Suppressor macrophage treated with lipopolysaccharide for 1 hour (primary cell): ENCODE measurements around the gene OMG.
A peak's percentile ranks its signal among the peaks of the same experiment; 100 is the strongest.
"Not testable (repeated sequence)": the region's sequence is repeated elsewhere in the genome, so short reads cannot be mapped to it uniquely, and the experiment has no call there.

Experiments
- DNase-seq, 3 donors: peaks; one replicate each; pipeline ENCODE4 v3.0.0-alpha.2; 2020 to 2022

The OMG gene

DNA sequence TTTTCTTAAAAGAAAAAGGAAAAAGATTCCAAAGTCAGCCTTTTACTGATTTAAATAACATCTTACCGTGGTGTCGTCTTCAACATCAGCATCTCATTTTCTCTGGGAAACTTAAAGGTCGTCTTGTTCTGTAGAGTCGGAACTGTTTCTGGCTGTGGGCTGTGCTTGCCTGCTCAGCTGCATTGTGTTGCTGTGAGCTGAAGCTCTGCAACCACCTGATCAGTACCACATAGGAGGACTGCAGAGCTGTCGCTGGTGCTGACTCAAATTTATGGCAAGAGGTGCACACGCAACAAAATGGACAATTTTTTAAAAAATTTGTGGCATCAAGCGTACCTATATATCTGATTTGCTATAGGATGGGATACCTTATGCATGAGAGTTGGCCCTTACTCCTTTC lies at the start of gene OMG:
Gene OMG (minus strand): TSS at position 150 of the 400 bp plus-strand sequence. CDS start 908 bp downstream, outside the sequence.
- no peak for DNase-seq

DNA sequence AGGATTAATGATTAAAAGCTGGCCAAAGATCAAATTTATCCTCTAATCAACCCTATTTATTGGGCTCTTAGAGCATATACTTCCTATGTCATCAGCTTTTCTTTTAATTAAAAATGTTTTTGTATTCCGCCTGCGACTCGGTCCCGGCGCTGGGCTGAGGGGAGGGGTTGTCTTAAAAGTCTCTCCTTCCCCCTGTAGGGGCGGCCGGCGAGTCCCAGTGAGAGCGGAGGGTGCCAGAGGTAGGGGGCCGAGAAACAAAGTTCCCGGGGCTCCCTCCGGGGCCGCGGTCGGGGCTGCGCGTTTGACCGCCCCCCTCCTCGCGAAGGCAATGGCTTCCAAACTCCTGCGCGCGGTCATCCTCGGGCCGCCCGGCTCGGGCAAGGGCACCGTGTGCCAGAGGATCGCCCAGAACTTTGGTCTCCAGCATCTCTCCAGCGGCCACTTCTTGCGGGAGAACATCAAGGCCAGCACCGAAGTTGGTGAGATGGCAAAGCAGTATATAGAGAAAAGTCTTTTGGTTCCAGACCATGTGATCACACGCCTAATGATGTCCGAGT lies 48.2 kb upstream of the OMG start:
- DNase-seq = not testable (repeated sequence)

GRCh38 chr17:31339906-31340661 lies 43.0 kb upstream of the OMG start:
- DNase-seq = peak; percentile 8 to 51 (median 42)

DNA sequence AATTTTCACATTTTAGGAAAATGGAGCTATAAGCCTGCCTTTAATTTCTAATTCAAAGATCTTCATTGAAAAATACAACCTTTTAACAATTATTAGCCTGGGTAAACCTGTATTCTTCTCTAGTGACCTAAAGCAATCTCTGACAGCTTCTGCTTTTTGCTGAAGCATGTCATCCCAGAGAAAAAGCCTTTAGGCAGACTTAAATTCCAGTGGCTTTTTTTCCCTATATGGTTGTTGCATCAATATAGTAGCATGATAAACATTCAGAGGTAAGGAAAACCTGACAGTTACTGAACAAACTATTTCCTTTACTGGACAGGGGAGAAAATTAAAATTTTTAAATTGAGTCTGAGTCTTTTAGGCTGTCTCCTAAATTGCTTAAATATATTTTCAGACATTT lies 32.2 kb upstream of the OMG start:
- no peak for DNase-seq

DNA sequence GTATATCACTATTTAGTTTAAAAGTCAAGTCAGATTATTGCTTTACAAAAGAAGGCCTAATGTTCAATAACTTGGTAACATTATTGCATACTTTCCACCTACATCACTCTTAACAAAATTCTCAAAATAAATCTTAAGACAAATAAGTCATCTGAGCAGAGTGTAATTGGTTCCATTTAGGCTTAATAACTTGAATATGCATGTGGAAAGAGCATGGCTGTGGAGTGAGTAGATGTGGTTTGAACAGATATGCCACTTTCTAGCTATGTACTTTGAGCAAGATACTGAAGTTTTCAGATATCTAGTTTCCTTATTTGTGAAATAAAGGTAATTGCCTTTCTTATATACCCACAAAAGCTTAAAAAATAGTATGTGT lies 31.1 kb upstream of the OMG start:
- DNase-seq = no peak

GRCh38 chr17:31327534-31328159 lies 30.6 kb upstream of the OMG start:
- DNase-seq = no peak

GRCh38 chr17:31323551-31323950 lies 26.5 kb upstream of the OMG start:
- DNase-seq = no peak

- no peak for DNase-seq
Measured at GRCh38 chr17:31321966-31322365, 24.9 kb upstream of the OMG start.

- peak; percentile 90 to 96 (median 94) for DNase-seq
Measured at GRCh38 chr17:31321481-31321880, 24.4 kb upstream of the OMG start, which contains the start of gene EVI2A. Gene EVI2A, minus strand, starts transcription at chr17:31321622. Its CDS starts 2,609 bp downstream, at chr17:31319013.

DNA sequence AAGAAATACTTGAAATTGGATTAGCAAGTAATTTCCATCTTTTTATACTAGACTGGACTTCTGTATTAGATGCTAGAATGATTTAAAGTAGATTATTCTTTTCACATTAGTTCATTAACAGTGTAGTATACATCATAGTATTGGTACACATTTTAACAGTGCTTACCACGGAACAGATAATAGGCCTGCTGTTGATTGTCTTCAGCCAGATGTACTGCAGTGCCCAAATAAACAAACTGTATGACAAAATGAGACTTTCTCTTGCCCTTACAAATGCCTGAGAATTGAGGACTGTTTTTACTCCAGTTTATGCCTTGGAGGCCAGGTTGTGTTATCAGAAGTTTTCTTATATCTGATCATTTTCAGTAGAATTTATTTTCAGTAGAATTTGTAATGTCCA lies 23.8 kb upstream of the OMG start:
- DNase-seq = no peak

DNA sequence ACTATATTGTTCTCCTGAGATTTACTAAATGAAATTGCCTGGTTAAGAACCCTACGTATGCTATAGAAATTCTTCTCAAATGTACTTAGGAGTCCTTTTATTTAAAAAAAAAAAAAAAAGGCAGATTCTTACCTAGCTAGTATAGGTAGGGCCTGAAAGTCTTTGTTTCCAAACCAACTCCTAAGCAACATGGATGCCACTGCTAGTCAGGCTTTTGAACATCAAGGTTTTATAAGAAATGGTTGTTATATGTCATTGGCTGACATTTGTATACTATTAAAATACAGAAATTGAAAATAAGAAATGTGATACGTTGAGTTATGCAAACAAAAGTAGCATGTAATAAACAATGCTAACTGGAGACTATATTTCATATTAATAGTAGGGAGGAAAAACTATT lies 23.2 kb upstream of the OMG start:
- DNase-seq = no peak

DNA sequence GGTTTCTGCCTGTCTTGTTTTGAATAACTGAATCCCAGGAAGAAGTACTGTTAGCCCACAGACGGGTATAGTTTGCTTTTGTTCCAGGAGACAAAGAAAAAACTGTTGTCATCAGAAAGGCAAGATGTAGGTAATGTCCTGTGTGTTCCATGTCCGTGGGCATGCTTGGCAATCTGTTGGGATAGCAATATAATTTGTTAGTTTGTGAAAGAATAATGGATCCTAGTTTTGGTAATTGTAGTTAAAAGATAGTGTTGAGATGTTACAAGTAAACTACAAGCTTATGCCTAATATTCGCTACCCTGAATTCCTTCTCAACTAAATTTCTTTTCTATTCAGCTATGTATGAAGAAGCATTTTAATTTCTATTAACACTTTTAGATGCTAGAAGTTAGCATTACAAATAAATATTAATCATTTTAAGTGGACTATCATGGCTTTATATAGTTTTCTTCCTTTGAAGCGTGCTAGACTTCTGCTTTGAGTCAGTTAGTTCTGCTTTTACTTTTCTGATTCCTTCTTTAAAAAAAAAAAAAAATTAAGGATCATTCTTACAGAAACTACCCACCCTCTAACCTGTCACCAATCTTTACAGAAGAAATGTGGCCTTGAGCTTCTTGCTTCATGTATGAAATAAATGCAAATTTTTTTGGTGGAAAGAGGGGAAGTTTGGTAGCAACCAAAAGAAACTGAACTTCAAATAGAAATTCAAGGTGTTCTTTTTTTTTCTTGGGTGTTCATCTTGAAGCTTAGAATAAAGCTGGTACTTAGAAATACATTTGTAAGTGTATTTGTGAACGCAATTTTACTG lies 22.0 kb upstream of the OMG start:
- DNase-seq = peak; percentile 44 to 82 (median 71)

DNA sequence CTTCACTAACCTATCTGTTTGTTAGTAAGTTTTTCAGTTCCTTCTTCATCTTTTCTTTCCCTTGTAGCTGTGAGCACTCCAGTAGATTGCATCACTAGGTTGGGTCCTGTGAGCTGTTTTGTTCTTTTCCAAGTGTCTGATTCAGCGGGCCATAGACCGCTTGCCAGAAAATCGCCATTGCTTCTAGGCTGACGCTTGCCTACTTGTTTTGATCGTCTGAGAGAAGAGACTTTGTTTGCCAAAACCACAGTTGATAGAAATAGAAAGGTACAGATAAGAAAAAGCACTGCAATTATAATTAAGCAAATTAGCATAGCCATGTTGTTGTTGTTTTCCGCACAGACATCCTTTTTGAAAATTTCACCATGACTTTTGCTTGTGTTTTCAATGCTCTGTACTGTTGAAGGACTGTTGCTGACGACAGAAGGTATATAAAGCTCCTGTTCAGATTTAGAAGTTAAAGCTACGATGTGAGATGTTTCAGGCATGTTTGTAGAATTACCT lies 21.3 kb upstream of the OMG start:
- peak; percentile 83 to 93 (median 90) for DNase-seq

DNA sequence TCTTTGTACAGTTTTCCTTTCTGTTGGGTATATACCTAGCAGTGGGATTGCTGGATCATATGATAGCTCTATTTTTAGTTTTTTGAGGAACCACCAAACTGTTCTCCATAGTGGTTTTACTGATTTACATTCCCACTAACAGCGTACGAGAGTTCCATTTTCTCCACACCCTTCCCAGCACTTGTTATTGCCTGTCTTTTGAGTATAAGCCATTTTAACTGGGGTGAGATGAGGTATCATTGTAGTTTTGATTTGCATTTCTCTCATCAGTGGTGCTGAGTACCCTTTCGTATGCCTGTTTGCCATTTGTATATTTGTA lies 17.7 kb upstream of the OMG start:
- peak in 1 of 3 donors; percentile 31 for DNase-seq

- peak; percentile 78 to 93 (median 92) for DNase-seq
Measured at GRCh38 chr17:31313982-31314781, 17.1 kb upstream of the OMG start, which contains the start of gene EVI2B. Gene EVI2B, minus strand, starts transcription at chr17:31314054. Its CDS starts 8,445 bp downstream, at chr17:31305609.

DNA sequence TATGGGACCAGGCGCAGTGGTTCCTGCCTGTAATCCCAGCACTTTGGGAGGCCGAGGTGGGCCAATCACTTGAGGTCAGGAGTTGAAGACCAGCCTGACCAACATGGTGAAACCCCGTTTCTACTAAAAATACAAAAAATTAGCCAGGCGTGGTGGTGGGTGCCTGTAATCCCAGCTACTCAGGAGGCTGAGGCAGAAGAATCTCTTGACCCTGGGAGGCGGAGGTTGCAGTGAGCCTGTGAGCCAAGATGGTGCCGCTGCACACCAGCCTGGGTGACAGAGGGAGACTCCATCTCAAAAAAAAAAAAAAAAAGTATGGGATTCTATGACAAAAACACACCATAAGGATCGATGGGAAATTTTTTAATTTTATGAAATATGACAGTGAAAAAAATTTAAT lies 15.2 kb upstream of the OMG start:
- peak; percentile 38 to 58 (median 54) for DNase-seq

DNA sequence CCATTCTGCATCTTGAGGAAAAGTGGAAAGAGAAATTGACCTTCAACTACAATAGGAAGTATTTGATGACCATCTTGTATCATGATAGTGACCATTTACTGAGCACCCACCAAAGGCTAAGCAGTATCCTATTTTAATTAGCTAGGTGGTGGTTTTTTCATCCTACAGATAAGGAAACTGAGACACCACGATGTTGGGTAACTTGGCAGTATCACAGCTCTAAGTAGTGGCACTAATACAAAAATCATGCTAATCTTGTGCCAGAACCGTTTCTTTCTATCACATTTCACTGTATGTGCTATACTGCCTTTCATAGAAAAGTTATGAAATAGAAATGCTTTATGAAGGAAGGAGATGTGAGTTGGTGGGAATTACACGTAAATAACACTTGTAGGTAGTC lies 14.5 kb upstream of the OMG start:
- DNase-seq = peak in 1 of 3 donors; percentile 23

DNA sequence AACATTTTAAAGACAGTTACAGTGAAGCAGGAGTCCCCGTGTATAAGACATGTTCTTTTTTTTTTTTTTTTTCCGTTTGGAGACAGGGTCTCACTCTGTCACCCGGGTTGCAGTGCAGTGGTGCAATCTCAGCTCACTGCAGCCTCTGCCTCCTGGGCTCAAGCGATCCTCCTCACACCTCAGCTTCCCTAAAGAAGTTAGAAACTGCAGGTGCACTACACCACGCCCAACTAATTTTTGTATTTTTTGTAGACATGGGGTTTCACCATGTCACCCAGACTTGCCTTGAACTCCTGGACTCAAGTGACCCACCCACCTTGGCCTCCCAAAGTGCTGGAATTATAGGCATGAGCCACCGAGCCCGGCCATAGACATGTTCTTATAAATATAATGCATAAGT lies 13.8 kb upstream of the OMG start:
- DNase-seq = no peak

DNA sequence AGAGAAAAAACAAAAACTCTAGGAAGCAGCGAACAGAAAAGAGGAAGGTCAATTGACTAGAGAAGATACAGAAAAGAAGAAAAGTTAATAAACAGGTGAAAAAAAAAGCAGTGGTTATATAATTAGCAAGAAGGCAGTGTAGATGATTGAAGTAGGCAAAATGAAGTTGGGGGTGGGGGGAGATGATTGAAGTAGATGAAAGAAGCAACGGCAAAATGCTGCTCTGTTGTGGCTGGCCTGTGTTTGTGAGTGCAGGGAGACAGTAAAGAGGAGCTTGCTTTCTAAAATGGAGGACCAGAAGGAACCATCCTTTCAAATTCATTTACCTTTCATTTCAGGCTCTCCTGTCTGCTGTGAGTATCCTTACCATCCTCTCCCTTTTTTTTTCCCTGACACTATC lies 13.2 kb upstream of the OMG start:
- no peak for DNase-seq

GRCh38 chr17:31309556-31309955 lies 12.5 kb upstream of the OMG start:
- peak; percentile 66 to 84 (median 83) for DNase-seq

GRCh38 chr17:31308372-31309334 lies 11.6 kb upstream of the OMG start:
- DNase-seq = peak; percentile 72 to 91 (median 86)
